NCI-H526 treated with DMSO at 0.1 percent for 48 hours (cell line): Measurements from ENCODE around the gene DLG4.
A peak's percentile ranks its signal among the peaks of the same experiment; 100 is the strongest.
"Not testable (repeated sequence)": the region's sequence is repeated elsewhere in the genome, so short reads cannot be mapped to it uniquely, and the experiment has no call there.

ENCODE experiments used
- DNase-seq: peaks from one replicate; lab custom pipeline; 2025; lab: John Stamatoyannopoulos, UW

The DLG4 gene

GRCh38 chr17:7184091-7184488 lies 35.5 kb downstream of the DLG4 start:
- no peak for DNase-seq

GRCh38 chr17:7183433-7184090 lies 36.1 kb downstream of the DLG4 start:
- DNase-seq = no peak

DNA sequence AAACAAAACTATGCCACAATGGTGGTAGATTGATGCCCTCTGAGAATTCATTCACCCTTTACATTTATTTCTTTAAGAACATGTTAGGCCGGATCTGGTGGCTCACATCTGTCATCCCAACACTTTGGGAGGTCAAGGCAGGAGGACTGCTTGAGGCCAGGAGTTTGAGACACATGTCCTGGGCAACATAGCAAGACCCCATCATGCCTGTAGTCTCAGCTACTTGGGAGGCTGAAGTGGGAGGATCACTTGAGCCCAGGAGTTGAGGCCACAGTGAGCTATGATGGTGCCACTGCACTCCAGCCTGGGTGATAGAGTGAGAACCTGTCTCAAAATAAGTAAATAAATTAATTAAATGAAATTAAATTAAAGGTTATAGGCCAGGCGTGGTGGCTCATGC lies 37.5 kb downstream of the DLG4 start:
- DNase-seq = not testable (repeated sequence)

DNA sequence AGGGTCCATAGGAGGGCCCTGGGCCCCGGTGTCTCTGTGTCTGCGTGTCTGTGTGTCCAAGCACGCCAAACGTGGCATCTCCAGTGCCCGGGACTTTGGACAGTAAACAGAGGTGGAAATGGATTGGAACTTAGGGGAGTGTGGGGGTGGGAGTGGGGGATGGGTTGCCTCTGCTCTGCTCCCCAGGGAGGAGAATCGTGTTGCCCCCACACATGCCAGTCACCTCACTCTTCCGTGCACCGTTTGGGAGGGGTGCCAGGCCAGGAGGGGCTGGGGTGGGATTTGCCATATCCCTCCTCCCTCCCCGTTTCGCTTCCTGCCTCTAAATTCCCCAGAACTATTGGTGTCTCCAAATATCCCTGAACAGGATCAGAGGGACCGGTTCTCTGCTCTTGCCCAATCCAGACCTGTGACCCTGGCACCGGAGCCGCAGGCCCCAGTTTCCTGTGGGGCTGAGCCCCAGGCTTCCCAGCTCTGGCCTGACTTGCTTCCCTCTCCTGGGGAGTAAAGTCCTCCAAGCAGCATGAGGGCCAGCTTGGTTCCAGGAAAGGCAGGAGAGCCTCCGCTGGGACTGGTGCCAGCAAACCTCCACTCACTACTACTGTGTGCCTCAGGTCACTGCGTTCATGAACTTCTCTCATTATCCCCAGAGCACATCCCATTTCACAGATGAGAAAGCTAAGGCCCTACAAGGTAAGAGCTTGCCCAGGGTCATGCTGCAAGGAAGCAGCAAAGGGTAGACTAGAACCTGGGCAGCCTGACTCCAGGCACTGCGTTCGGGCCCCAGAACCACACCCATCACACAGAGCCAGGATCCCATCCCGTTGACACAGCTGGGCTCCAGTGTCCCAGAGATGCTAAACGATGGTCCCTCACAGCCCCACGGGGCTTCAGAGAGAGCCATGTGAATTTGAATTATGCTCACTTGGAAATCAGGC lies 40.0 kb downstream of the DLG4 start, which contains the start of gene ASGR1:
ASGR1 (minus strand) TSS at position 54 of the 938 bp plus-strand sequence. CDS start 807 bp downstream, outside the sequence.
- no peak for DNase-seq

DNA sequence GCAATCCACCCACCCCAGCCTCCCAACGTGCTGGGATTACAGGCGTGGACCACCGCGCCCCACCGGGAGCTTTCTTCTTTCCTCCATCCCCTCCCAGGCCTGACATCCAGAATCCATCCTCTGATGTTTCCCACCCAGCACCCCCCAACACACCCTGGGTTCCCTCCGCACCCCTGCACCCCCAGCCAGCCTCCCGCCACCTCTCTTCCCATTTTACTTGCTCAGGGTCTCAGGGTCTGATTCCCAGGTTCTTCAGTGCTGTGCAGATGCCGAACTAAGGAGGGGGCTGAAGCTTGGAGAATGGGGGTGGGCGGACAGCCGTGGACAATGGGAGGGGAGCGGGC lies 40.7 kb downstream of the DLG4 start:
- DNase-seq = no peak

DNA sequence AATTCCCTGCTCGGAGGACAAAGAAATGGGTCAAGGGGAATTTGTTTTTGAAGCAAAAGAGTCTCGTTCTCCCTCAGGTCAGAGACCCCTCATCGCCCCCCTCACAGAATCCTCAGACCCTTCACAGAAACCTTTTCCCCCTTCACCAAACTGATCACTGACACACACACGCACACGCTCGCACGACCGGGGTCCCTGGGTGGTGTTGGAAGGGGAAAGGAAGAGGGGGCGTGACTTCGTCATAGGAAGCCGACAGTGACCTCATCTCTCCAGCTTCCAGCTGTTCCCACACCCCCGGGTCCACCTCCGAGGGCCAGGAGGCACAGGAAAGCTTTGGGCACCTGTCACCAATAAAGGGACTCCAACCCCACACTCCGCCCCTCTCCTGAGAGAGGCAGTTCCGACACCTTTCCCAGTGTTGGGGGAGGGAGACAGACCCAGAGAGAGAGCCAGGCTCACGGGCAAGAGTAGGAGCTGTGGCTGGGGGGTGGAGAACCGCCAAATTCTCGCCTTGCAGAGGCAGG lies 41.6 kb downstream of the DLG4 start:
- no peak for DNase-seq

GRCh38 chr17:7177191-7177953 lies 42.3 kb downstream of the DLG4 start:
- DNase-seq = peak; percentile 24

DNA sequence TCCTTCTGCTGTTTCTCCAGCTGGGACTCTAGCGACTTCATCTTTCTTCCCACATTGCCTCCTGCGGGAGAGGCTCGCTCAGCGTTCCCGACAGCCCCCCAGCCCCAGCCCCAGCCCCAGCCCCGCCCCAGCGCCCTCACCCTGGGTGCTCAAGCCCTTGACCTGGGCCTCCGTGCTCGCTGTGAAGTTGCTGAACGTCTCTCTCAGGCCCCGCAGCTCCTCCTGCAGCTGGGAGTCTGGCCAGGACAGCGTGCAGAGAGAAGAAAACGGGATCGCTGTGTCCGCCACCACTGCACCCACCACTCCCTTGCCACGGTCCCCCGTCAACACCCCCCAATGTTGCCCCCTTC lies 42.8 kb downstream of the DLG4 start:
- no peak for DNase-seq

- no peak for DNase-seq
Observed at GRCh38 chr17:7176107-7176840, 43.4 kb downstream of the DLG4 start.

- DNase-seq = no peak
Observed at GRCh38 chr17:7175330-7175733, 44.3 kb downstream of the DLG4 start.

DNA sequence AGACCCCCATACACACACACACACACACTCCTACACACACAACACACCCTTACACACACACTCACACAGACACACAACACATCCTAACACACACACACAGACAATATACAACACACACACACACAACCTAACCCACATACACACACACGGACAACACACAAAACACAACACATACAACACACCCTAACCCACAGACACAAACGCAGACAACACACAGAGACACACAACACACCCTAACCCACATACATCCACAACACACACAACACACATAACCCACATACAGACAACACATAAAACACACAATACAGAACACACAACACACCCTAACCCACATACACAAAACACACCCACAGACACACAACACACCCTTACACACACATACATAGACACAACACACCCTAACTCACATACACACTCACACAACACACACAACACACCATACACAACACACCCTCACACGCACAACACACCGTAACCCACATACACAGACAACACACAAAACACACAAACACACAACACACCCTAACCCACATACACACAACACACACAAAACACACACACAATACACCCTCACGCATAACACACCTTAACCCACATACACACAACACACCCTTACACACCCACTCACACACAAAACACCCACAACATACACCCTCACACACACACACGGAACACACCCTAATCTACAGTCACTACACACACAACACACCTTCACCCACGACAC lies 44.9 kb downstream of the DLG4 start:
- DNase-seq = no peak

- DNase-seq = no peak
Observed at GRCh38 chr17:7173687-7174602, 45.7 kb downstream of the DLG4 start.

DNA sequence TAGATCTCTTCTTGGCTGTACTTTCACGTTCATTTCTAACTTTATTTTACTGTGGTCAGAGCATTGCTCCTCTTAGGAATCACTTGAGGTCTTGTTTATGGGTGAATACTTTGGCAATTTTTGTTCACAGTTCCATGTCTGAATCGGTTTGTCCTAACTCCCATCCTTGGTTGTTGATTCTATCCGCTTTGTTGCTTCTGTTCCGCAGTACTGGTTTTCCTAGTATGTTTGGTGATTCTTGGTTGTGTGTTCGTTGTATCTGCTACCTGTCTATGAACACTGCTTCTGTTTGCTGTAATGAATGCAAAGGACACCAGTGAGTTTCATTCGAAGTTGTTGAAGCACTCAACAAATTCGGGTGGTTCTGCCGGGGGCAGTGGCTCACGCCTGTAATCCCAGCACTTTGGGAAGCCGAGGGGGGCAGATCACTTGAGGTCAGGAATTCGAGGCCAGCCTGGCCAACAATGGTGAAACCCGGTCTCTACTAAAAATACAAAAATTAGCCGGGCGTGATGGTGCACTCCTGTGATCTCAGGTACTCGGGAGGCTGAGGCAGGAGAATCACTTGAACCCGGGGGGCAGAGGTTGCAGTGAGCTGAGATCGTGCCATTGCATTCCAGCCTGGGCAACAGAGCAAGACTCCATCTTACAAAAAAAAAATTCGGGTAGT lies 47.0 kb downstream of the DLG4 start:
- not testable (repeated sequence) for DNase-seq

- DNase-seq = not testable (repeated sequence)
Observed at GRCh38 chr17:7169565-7169908, 50.1 kb downstream of the DLG4 start.

- not testable (repeated sequence) for DNase-seq
Observed at GRCh38 chr17:7168841-7169564, 50.6 kb downstream of the DLG4 start.

- DNase-seq = no peak
Observed at GRCh38 chr17:7167832-7168231, 51.8 kb downstream of the DLG4 start.

DNA sequence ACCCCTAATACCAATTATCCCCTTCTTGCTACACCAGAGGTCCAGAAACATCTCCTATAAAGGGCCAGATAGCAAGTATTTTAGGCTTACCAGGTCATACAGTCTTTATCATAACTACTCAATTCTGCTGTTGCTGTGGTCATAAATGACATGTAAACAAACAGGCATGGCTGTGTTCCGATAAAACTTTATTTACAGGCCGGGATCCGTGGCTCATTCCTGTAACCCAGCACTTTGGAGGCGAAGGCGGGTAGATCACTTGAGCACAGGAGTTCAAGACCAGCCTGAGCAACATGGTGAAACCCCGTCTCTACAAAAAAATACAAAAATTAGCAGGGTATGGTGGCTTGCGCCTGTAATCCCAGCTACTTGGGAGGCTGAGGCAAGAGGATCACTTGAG lies 52.8 kb downstream of the DLG4 start:
- no peak for DNase-seq

GRCh38 chr17:7159571-7159970 lies 60.1 kb downstream of the DLG4 start:
- not testable (repeated sequence) for DNase-seq

DNA sequence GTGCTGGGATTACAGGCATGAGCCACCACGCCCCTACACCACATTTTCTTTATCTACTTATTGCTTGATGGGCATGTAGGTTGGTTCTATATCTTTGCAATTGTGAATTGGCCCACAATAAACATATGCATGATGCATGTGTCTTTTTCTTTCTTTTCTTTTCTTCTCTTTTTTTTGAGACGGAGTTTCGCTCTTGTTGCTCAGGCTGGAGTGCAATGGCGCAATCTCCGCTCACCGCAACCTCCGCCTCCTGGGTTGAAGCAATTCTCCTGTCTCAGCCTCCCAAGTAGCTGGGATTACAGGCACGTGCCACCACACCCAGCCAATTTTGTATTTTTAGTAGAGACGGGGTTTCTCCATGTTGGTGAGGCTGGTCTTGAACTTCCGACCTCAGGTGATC lies 61.2 kb downstream of the DLG4 start:
- not testable (repeated sequence) for DNase-seq
